Psoas muscle (tissue), 8 donors: ENCODE results near the gene ADCY1. TPM values are rescaled to one million over a fixed set of nuclear protein-coding genes. Genes with fewer than 3 reads are reported as not detected.
A peak's percentile ranks its signal among the peaks of the same experiment; 100 is the strongest.
"Not testable (repeated sequence)": the region's sequence is repeated elsewhere in the genome, so short reads cannot be mapped to it uniquely, and the experiment has no call there.

Source experiments
- ATAC-seq, 4 donors: fragments of 200-7000 bp; cut with Tn5 transposase; one replicate each; pipeline ENCODE4 v1.9.1; 2020; ENCODE audit warnings: moderate library complexity in 3 of 4, mild to moderate bottlenecking in 2 of 4
- DNase-seq, 2 donors: peaks; one replicate each; pipeline ENCODE4 v3.0.0-alpha.2; 2020
- H3K27ac ChIP-seq: fragments of 200-600 bp; one replicate; pipeline ENCODE4 v1.8.0; 2022
- H3K27me3 ChIP-seq, 3 donors: fragments of 200-600 bp in 1 of 3; one replicate each; pipeline versions ENCODE4 v1.6.1 to v1.8.0; 2013 to 2022; ENCODE audit warnings: low read length in 2 of 3, mild to moderate bottlenecking in 2 of 3, moderate library complexity in 1 of 3; ENCODE audit not compliant: insufficient read depth in 3 of 3
- H3K36me3 ChIP-seq, 2 donors: fragments of 200-600 bp in 1 of 2; one replicate each; pipeline versions ENCODE4 v1.6.1 to v1.8.0; 2013 to 2022; ENCODE audit warnings: low read depth in 1 of 2, mild to moderate bottlenecking in 1 of 2, moderate library complexity in 1 of 2; ENCODE audit not compliant: insufficient read depth in 1 of 2
- H3K4me1 ChIP-seq: fragments of 200-600 bp; one replicate; pipeline ENCODE4 v1.8.0; 2022
- H3K4me3 ChIP-seq: fragments of 200-600 bp; one replicate; pipeline ENCODE4 v1.8.0; 2022; ENCODE audit warnings: mild to moderate bottlenecking
- H3K9me3 ChIP-seq: fragments of 200-600 bp; one replicate; pipeline ENCODE4 v1.8.0; 2022
- CTCF ChIP-seq: fragments of 200-600 bp; IDR thresholded peaks from one replicate; pipeline ENCODE4 v1.8.0; 2022; ENCODE audit warnings: antibody characterized with exemption
- WGBS, 3 donors: extraction: QIAGEN DNeasy Blood & Tissue Kit; methylation state at CpG; one replicate each; pipeline versions ENCODE4 v1.1.6 to v1.1.7; 2013; 5-methylcytosine and 5-hydroxymethylcytosine counted together
- intact Hi-C, 2 donors: fragments of 100-400 bp; cut with DNase I; formaldehyde crosslinking; loops; one replicate each; pipeline versions ENCODE4 v1.11.0 to v1.14.2; 2022
- polyA plus RNA-seq, 3 donors: library from polyadenylated mRNA; stranded (reverse); fragments of 200-250 nt; gene quantifications; one replicate each; pipeline ENCODE4 v1.2.3, GENCODE V29; 2013
- total RNA-seq, 4 donors: library from RNA; stranded (reverse); fragmentation: NEBNext Ultra II Directional in 2 of 4; extraction: Animal tissue kit (Norgen Biotek cat#: 25700) in 2 of 4; gene quantifications; one replicate each; pipeline versions ENCODE4 v1.2.1 to v1.2.4, GENCODE V29; 2021 to 2023
- donor health status: healthy with polysubstance abuse.
- donor health status: DM: no; HTN: no; CAD: no; lungs with moderate emphysema.
- donor health status: Bipolar disorder and iron deficiency.
- donor health status: healthy.
- donor health status: DM: yes; HTN: yes; CAD: no.
- donor health status: DM: no; HTN: no; CAD: no.
- donor health status: DM: no; HTN: no; CAD: no.
- donor health status: DM: yes; HTN: yes; CAD: no.

Gene ADCY1
- total and polyA plus RNA-seq, 7 donors: 1.3 to 4.3 (median 2.2) TPM

- no peaks in the 10 kb centered on the region for H3K9me3 ChIP-seq
- TF ChIP-seq CTCF: no peak
- 30 to 48% (median 33%) methylated on average over 3 of the region's 3 CpGs for WGBS, 3 donors
- H3K27me3 ChIP-seq: no peaks in the 10 kb centered on the region
- H3K36me3 ChIP-seq: peaks cover 3 to 27% of the 10 kb centered on the region in 2 donors
- H3K27ac ChIP-seq: no peak overlapping the region
- no peak overlapping the region for H3K4me3 ChIP-seq
- no peaks in the 10 kb centered on the region for H3K4me1 ChIP-seq
- intact Hi-C loops: no loop called here
- DNase-seq (no peak), ATAC-seq (no peak)
These were observed 146.8 kb downstream of the ADCY1 start for GRCh38 chr7:45720989-45721388.

GRCh38 chr7:45721686-45722598 lies 147.8 kb downstream of the ADCY1 start:
- Histone ChIP-seq H3K9me3 (no peaks in the 10 kb centered on the region), H3K27me3 (no peaks in the 10 kb centered on the region), H3K4me1 (no peaks in the 10 kb centered on the region), H3K36me3 (peaks cover 3 to 37% of the 10 kb centered on the region in 2 donors), H3K4me3 (no peak overlapping the region), H3K27ac (no peak overlapping the region)
- WGBS, 3 donors: 85 to 87% (median 85%) methylated on average over 22 of the region's 22 CpGs
- intact Hi-C loops: no loop called here
- ATAC-seq (peak in 1 of 4 donors; percentile 19), DNase-seq (no peak)
- no peak for TF ChIP-seq CTCF

GRCh38 chr7:45725231-45725630 lies 151.1 kb downstream of the ADCY1 start:
- H3K9me3 ChIP-seq, H3K27ac ChIP-seq, intact Hi-C loops, H3K4me1 ChIP-seq, H3K4me3 ChIP-seq, H3K27me3 ChIP-seq, DNase-seq, ATAC-seq: not testable (repeated sequence)
- peaks cover 3 to 64% of the 10 kb centered on the region in 2 donors for H3K36me3 ChIP-seq
- 93 to 94% (median 94%) methylated on average over 2 of the region's 2 CpGs for WGBS, 3 donors

GRCh38 chr7:45726883-45727282 lies 152.7 kb downstream of the ADCY1 start:
- H3K27me3 ChIP-seq: no peaks in the 10 kb centered on the region
- H3K4me3 ChIP-seq: no peak overlapping the region
- peaks cover 3 to 64% of the 10 kb centered on the region in 2 donors for H3K36me3 ChIP-seq
- no peak for TF ChIP-seq CTCF
- 98 to 99% (median 99%) methylated on average over 29 of the region's 29 CpGs for WGBS, 3 donors
- no peaks in the 10 kb centered on the region for H3K9me3 ChIP-seq
- no peak overlapping the region for H3K27ac ChIP-seq
- DNase-seq (no peak), ATAC-seq (no peak)
- no peaks in the 10 kb centered on the region for H3K4me1 ChIP-seq
- intact Hi-C loops: no loop called here

- peaks cover 0 to 37% of the 10 kb centered on the region in 2 donors for H3K36me3 ChIP-seq
- DNase-seq, H3K27ac ChIP-seq, H3K27me3 ChIP-seq, ATAC-seq, H3K4me1 ChIP-seq, H3K9me3 ChIP-seq, intact Hi-C loops, H3K4me3 ChIP-seq: not testable (repeated sequence)
- 64 to 74% (median 74%) methylated on average over 5 of the region's 5 CpGs for WGBS, 3 donors
These were observed 157.7 kb downstream of the ADCY1 start for GRCh38 chr7:45731692-45732443.

- H3K27me3 ChIP-seq, H3K27ac ChIP-seq, DNase-seq, H3K4me3 ChIP-seq, ATAC-seq, intact Hi-C loops, H3K4me1 ChIP-seq, H3K9me3 ChIP-seq: not testable (repeated sequence)
- WGBS, 3 donors: 59 to 87% (median 83%) methylated on average over 8 to 9 of the region's 9 CpGs
- H3K36me3 ChIP-seq: peaks cover 0 to 40% of the 10 kb centered on the region in 2 donors
These were observed 164.8 kb downstream of the ADCY1 start for GRCh38 chr7:45738920-45739319.

GRCh38 chr7:45740573-45740972 lies 166.4 kb downstream of the ADCY1 start:
- peaks cover 0 to 51% of the 10 kb centered on the region in 2 donors for H3K36me3 ChIP-seq
- H3K27ac ChIP-seq, H3K9me3 ChIP-seq, DNase-seq, H3K4me1 ChIP-seq, H3K27me3 ChIP-seq, ATAC-seq, H3K4me3 ChIP-seq, intact Hi-C loops: not testable (repeated sequence)
- WGBS, 3 donors: 88 to 96% (median 96%) methylated on average over 3 of the region's 3 CpGs

- peaks cover 0 to 77% of the 10 kb centered on the region in 2 donors for H3K36me3 ChIP-seq
These were observed 174.8 kb downstream of the ADCY1 start for GRCh38 chr7:45748976-45749375.

More at GRCh38 chr7:45748976-45749375, 174.8 kb downstream of the ADCY1 start:
- DNase-seq, H3K4me3 ChIP-seq, H3K27me3 ChIP-seq, H3K27ac ChIP-seq, ATAC-seq, H3K9me3 ChIP-seq, intact Hi-C loops, H3K4me1 ChIP-seq: not testable (repeated sequence)
